ENCODE results near the gene CHURC1.
A peak's percentile ranks its signal among the peaks of the same experiment; 100 is the strongest.

The CHURC1 gene

GRCh38 chr14:64940336-64940910 lies 26.2 kb downstream of the CHURC1 start:
- DNase-seq: no peak

GRCh38 chr14:64942531-64943111 lies 28.4 kb downstream of the CHURC1 start, which contains the start of gene GPX2:
GPX2 (minus strand) TSS chr14:64942745; CDS start chr14:64942726, 19 bp downstream.
- peak; percentile 92 for DNase-seq

GRCh38 chr14:64943556-64943955 lies 29.3 kb downstream of the CHURC1 start:
- DNase-seq: no peak

GRCh38 chr14:64944041-64944440 lies 29.8 kb downstream of the CHURC1 start:
- DNase-seq: no peak

GRCh38 chr14:64944861-64945260 lies 30.6 kb downstream of the CHURC1 start:
- DNase-seq: no peak

- no peak for DNase-seq
Measured at GRCh38 chr14:64945431-64946178, 31.4 kb downstream of the CHURC1 start.

GRCh38 chr14:64946310-64947045 lies 32.2 kb downstream of the CHURC1 start:
- DNase-seq: no peak

GRCh38 chr14:64947710-64948611 lies 33.7 kb downstream of the CHURC1 start:
- no peak for DNase-seq

GRCh38 chr14:64948612-64949210 lies 34.5 kb downstream of the CHURC1 start:
- DNase-seq: no peak

GRCh38 chr14:64950889-64951288 lies 36.6 kb downstream of the CHURC1 start:
- DNase-seq: no peak

- DNase-seq: no peak
Measured at GRCh38 chr14:64951291-64951690, 37.0 kb downstream of the CHURC1 start.

- DNase-seq: no peak
Measured at GRCh38 chr14:64951724-64952123, 37.5 kb downstream of the CHURC1 start.

- DNase-seq: no peak
Measured at GRCh38 chr14:64952598-64953309, 38.5 kb downstream of the CHURC1 start.

GRCh38 chr14:64953310-64953654 lies 39.0 kb downstream of the CHURC1 start:
- DNase-seq: no peak

- DNase-seq: no peak
Measured at GRCh38 chr14:64953661-64954060, 39.4 kb downstream of the CHURC1 start.

GRCh38 chr14:64954491-64955240 lies 40.4 kb downstream of the CHURC1 start:
- DNase-seq: no peak

- DNase-seq: no peak
Measured at GRCh38 chr14:64955297-64955696, 41.0 kb downstream of the CHURC1 start.

- no peak for DNase-seq
Measured at GRCh38 chr14:64956697-64957406, 42.6 kb downstream of the CHURC1 start.

- no peak for DNase-seq
Measured at GRCh38 chr14:64958201-64958600, 43.9 kb downstream of the CHURC1 start.

GRCh38 chr14:64958743-64959142 lies 44.5 kb downstream of the CHURC1 start:
- DNase-seq: no peak

Data from NCI-H345 (cell line).